DND-41 (cell line): Measurements from ENCODE around the gene ANKMY1.

Experiments used
- CTCF ChIP-seq: IDR thresholded peaks from 2 replicates; pipeline ENCODE4 v1.5.1; 2012; ENCODE audit warnings: borderline replicate concordance, low read length, moderate library complexity, mild to moderate bottlenecking; ENCODE audit not compliant: poor library complexity, severe bottlenecking; ENCODE audit errors: extremely low read depth
- EZH2 ChIP-seq: IDR thresholded peaks from 3 replicates; pipeline ENCODE4 v1.6.1; 2012; ENCODE audit warnings: borderline replicate concordance, low read depth, mild to moderate bottlenecking, moderate library complexity, low read length, inconsistent platforms; ENCODE audit not compliant: severe bottlenecking

GRCh38 chr2:240600451-240600961, 42.7 kb upstream of the ANKMY1 start:
- TF ChIP-seq CTCF (no peak), EZH2 (no peak)
